ENCODE data around the gene ATP6V1F. TPM values are rescaled to one million over a fixed set of nuclear protein-coding genes. Genes with fewer than 3 reads are reported as not detected.

ATP6V1F gene
- polyA plus RNA-seq, 3 donors, result 327 to 593 (median 511) TPM

- H4K20me1 ChIP-seq (ENCODE audit: insufficient read depth, low read length), result peaks cover 16% of the 10 kb centered on the region
Observed at GRCh38 chr7:128874140-128875031, 11.7 kb downstream of the ATP6V1F start.

More at GRCh38 chr7:128874140-128875031, 11.7 kb downstream of the ATP6V1F start:
- no peaks in the 10 kb centered on the region for H3K36me3 ChIP-seq (replicated peaks in 1 of 2; ENCODE audit: control insufficient read depth in 1 of 2, insufficient read depth in 2 of 2, low read length in 2 of 2)
- DNase-seq, result no peak
- Mint-ChIP-seq H3K36me3 (peaks cover 4% of the 10 kb centered on the region in 2 donors), H3K4me1 (peaks cover 6% of the 10 kb centered on the region), H3K27me3 (ENCODE audit: low read depth in 3 of 3) (peaks cover 10 to 25% (median 18%) of the 10 kb centered on the region in 3 donors), H3K9me3 (peaks cover 0 to 3% (median 2%) of the 10 kb centered on the region in 7 donors), H3K27ac (no peak overlapping the region), H3K4me3 (no peak overlapping the region)
- H3K4me3 ChIP-seq (replicated peaks in 1 of 3; ENCODE audit: low read depth in 2 of 3, low read length in 3 of 3), result no peak overlapping the region
- no peak overlapping the region for H3K27ac ChIP-seq (ENCODE audit: low read depth in 1 of 2, low read length in 2 of 2)
- no peak overlapping the region for H2AFZ ChIP-seq (ENCODE audit: insufficient read depth, low read depth, low read length, poor library complexity, severe bottlenecking)
- intact Hi-C loops (cut with micrococcal nuclease), result loop anchor here in 1 of 2 donors (5.0 kb wide), 1 partner anchor 32 kb away; no protein-coding TSS in a partner anchor
- peaks cover 2 to 16% of the 10 kb centered on the region in 2 donors for H3K27me3 ChIP-seq (ENCODE audit: control insufficient read depth in 2 of 2, insufficient read depth in 2 of 2, low read length in 2 of 2)
- H3K9me3 ChIP-seq (replicated peaks in 1 of 2; ENCODE audit: control insufficient read depth in 1 of 2, insufficient read depth in 1 of 2, low read length in 2 of 2), result no peaks in the 10 kb centered on the region
- WGBS (ENCODE audit: insufficient coverage), result 92% methylated on average over 21 of the region's 22 CpGs
- peaks cover 3 to 7% of the 10 kb centered on the region in 2 donors for H3K4me1 ChIP-seq (ENCODE audit: control insufficient read depth in 1 of 2, insufficient read depth in 2 of 2, low read length in 2 of 2)
- no peak overlapping the region for H3K4me2 ChIP-seq (replicated peaks; ENCODE audit: extremely low read depth, low read length, poor library complexity, severe bottlenecking)
- no peak overlapping the region for H3K9ac ChIP-seq (ENCODE audit: insufficient read depth, low read length, poor library complexity, severe bottlenecking)
- H3K79me2 ChIP-seq (ENCODE audit: insufficient read depth, low read length), result no peaks in the 10 kb centered on the region
- TF ChIP-seq CTCF (IDR thresholded peaks at IDR 0.05), result no peak

Data from CD14-positive monocyte (primary cell).